WI38 (cell line): Measurements from ENCODE around the gene TMEM134.
"Not testable (repeated sequence)": the region's sequence is repeated elsewhere in the genome, so short reads cannot be mapped to it uniquely, and the experiment has no call there.

Experiments
- H3K4me3 ChIP-seq: 2 replicates; pipeline ENCODE4 v1.5.1; 2011; ENCODE audit warnings: low read depth, mild to moderate bottlenecking, control low read depth, low read length
- CTCF ChIP-seq: IDR thresholded peaks from 2 replicates; pipeline ENCODE4 v1.5.1; 2012; ENCODE audit warnings: low read depth, mild to moderate bottlenecking, control low read depth, low read length

TMEM134 gene

GRCh38 chr11:67486481-67487195 lies 17.6 kb upstream of the TMEM134 start:
- no peak for TF ChIP-seq CTCF
- H3K4me3 ChIP-seq: no peak overlapping the region

GRCh38 chr11:67485873-67486361 lies 16.9 kb upstream of the TMEM134 start:
- H3K4me3 ChIP-seq: not testable (repeated sequence)

GRCh38 chr11:67484847-67485311 lies 15.8 kb upstream of the TMEM134 start:
- H3K4me3 ChIP-seq: no peak overlapping the region

GRCh38 chr11:67483831-67484665 lies 15.0 kb upstream of the TMEM134 start:
- peak overlapping the region; percentile 69; the same call in 1 of the 2 replicates for H3K4me3 ChIP-seq

More at GRCh38 chr11:67484847-67485311, 15.8 kb upstream of the TMEM134 start:
- no peak for TF ChIP-seq CTCF

GRCh38 chr11:67482827-67483798 lies 14.1 kb upstream of the TMEM134 start, which contains the start of gene AIP:
Gene AIP (plus strand): TSS chr11:67483026. CDS start chr11:67483159, 133 bp downstream.
- no peak for TF ChIP-seq CTCF
- peak within 1 kb of the TSS; percentile 69 for H3K4me3 ChIP-seq

More at GRCh38 chr11:67483831-67484665, 15.0 kb upstream of the TMEM134 start:
- TF ChIP-seq CTCF: no peak

GRCh38 chr11:67482275-67482826 lies 13.3 kb upstream of the TMEM134 start:
- no peak for TF ChIP-seq CTCF
- H3K4me3 ChIP-seq: peak overlapping the region; percentile 69

- not testable (repeated sequence) for H3K4me3 ChIP-seq
Measured at GRCh38 chr11:67477344-67478050, 8.4 kb upstream of the TMEM134 start.

- not testable (repeated sequence) for H3K4me3 ChIP-seq
Measured at GRCh38 chr11:67476692-67477091, 7.6 kb upstream of the TMEM134 start.
